Measurements from ENCODE around the gene IZUMO1R.
A peak's percentile ranks its signal among the peaks of the same experiment; 100 is the strongest.
"Not testable (repeated sequence)": the region's sequence is repeated elsewhere in the genome, so short reads cannot be mapped to it uniquely, and the experiment has no call there.

The IZUMO1R gene

DNA sequence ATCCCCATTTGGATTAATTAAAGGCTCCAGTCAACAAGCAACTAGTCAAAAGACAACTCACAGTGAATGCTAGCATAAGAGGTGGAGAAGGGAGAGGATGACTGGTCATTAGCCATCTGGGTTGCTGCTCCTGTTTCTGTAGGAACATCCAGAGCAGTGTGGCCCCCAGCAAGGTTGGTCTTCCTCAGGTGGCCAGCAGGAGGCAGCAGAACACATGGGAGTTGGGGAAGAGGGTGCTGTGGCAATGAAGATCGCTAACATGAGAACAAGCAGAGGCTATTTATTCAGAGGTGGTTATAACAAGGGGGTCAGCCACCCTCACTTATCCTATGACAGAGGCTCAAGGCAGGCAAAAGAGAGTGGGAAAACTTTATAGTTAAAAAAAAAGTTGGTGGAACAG lies 21.3 kb downstream of the IZUMO1R start:
- DNase-seq (ENCODE audit: low read depth in 1 of 2, low spot score in 1 of 2), result peak in 1 of 2 donors; percentile 18

DNA sequence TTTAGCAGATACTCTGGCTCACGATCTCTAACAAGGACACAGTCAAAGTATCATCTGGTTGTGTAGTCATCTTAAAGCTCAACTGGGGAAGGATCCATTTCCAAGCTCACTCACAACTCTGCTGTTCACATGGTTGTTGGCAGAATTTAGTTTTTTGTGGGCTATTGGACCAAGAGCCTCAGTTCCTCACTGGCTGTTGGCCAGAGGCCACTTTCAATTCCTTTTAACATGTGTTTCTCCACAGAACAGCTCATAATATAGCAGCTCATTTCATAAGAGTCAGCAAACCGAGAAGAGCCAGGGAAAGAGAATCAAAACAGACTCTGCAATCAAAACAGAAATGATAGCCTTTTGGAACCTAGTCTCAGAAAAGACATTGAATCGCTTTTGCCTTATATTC lies 22.6 kb downstream of the IZUMO1R start:
- DNase-seq (ENCODE audit: low read depth in 1 of 2, low spot score in 1 of 2), result no peak

DNA sequence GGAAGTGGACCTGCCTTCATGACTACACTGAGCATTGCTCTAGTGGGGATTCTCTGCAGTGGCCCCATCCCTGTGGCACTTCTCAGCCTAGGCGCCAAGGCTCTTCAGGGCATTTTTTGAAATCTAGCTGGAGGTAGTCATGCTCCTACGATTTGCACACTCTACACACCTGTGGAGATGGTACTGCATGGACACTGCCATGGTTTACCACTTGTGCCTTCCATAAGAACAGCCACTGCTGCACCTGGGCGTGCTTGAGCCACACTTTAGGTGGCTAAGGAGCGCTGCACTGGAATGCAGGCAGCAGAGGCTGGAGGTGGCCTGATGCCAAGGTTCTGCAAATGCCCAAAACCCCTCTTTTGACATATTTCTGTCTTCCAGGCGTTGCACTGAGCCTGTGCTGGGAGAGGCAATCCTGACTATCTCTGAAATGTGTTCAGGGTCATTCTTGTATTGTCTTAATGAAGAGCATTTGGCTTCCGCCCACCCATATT lies 24.3 kb downstream of the IZUMO1R start:
- DNase-seq (ENCODE audit: low read depth in 1 of 2, low spot score in 1 of 2), result no peak

DNA sequence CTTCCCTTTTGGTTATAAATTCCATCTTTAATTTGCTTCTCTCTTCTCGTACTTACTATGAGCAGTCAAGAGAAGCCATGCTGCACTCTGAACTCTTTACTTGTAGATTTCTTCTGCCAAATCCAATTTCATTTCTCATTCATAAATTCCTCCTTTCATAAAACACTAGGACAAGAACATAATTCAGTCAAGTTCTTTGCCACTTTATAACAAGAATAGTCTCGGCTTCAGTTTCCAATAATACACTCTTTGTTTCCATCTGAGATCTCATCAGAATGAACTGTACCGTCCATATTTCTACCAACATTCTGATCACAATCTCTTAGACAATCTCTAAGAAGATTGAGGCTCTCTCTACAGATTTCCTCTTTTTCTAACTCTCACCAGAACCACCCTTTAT lies 25.1 kb downstream of the IZUMO1R start:
- no peak for DNase-seq (ENCODE audit: low read depth in 1 of 2, low spot score in 1 of 2)

DNA sequence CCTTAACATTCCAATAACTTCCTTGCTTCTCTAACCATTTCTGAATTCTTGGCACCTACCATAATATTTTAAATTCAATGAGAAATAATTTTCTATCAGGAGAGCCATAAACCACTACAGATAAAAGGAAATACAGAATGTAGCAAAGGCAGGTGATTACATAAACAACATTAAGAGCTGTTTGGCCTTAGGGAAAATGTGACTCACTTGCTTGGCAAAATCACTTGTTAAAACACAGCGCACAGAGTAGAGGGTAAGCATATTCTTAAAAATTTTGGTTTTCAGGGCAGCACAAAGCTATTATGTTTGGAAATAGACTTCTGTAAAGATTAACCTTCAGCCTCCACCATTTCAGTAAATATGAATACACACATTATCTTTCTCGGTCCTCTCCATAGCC lies 26.4 kb downstream of the IZUMO1R start:
- DNase-seq (ENCODE audit: low read depth in 1 of 2, low spot score in 1 of 2), result no peak

DNA sequence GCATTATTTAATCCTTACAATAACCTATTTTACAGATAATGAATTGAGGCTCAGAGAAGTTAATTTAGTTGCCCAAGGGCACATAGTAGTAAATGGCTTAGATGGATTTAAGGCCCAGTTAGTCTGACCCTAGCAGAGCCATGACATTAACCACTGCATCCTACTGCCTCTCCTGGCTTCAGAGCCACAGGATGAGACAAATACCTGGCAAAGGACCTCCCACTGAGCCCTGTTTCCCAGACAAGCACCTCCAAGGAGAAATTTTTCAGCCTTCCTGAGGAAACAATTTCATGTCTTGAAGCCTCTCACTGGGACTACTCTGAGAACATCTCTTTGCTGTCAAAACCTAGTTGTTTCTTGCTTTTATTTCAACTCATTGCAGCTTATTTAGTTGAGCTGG lies 28.4 kb downstream of the IZUMO1R start:
- no peak for DNase-seq (ENCODE audit: low read depth in 1 of 2, low spot score in 1 of 2)

DNA sequence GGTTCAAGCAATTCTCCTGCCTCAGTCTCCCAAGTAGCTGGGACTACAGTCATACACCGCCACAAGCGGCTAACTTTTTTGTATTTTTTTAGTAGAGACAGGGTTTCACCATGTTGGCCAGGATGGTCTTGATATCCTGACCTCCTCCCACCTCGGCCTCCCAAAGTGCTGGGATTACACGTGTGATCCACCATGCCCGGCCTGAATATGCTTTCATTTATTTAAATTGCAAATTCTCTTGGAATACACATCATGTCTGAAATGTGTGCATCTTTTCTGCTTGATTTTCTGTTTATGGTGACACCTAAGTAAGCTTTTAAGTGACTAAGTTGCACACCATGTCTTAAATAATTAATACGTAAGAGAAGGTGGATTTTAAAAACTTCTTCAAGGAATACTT lies 31.7 kb downstream of the IZUMO1R start:
- no peak for DNase-seq (ENCODE audit: low read depth in 1 of 2, low spot score in 1 of 2)

DNA sequence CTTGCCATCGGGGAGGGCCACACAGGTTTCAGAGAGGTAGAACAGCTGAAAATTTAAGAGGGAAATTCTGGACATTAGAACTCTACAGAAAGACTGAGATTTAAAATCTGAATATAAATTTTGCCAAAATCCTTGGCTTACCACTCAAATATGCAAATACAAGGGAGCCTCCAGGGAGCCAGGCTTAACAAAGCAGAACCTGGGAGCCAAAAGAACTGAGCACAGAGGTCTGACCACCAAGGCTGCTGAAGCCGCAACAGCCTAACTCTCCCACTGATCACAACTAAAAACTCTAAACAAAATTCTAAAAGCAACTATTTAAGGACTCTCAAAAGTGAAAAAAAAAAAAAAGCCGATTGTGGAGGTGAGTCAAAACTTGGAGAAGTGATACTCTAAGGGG lies 34.3 kb downstream of the IZUMO1R start:
- no peak for DNase-seq (ENCODE audit: low read depth in 1 of 2, low spot score in 1 of 2)

DNA sequence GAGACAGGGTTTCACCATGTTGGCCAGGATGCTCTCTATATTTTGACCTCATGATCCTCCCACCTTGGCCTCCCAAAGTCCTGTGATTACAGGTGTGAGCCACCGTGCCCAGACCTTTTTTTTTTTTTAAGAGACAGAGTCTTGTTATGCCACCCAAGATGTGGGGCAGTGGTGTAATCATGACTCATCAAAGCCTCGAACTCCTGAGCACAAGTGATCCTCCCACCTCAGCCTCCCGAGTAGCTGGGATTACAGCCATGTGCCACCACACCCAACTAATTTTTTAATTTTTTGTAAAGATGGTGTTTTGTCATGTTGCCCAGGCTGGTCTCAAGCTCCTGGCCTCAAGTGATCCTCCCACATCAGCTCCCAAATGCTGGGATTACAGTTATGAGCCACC lies 37.9 kb downstream of the IZUMO1R start:
- no peak for DNase-seq (ENCODE audit: low read depth in 1 of 2, low spot score in 1 of 2)

DNA sequence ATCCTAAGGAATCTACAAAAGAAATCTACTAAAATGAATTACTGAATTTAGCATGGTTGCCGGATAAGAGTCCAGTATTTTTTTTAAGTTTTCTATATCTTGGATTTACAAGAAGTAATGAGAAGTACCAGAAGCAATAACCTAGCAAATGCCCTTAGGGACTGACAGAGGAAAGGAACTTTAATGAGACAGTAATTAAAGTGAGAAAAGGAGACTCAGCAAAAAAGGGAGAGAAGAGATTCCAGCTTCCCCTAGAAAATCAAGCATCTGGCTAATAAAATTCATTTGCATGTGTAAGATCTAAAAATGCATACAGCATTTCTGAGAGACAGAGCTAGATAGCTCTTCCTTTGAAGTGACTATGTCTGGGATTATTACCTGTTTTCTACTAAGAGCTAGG lies 39.1 kb downstream of the IZUMO1R start:
- DNase-seq (ENCODE audit: low read depth in 1 of 2, low spot score in 1 of 2), result no peak

DNA sequence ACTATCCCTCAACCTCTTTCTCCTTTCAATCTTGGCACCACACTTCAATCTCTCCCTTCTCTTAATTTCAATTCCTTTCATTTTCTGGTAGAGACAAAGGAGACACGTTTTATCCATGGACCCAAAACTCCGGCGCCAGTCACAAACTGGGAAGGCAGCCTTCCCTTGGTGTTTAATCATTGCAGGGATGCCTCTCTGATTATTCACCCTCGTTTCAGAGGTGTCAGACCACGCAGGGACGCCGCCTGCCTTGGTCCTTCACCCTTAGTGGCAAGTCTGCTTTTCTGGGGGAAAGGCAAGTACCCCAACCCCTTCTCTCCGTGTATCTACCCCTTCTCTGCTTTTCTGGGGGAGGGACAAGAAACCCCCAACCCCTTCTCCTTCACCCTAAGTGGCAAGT lies 41.9 kb downstream of the IZUMO1R start:
- not testable (repeated sequence) for DNase-seq (ENCODE audit: low read depth in 1 of 2, low spot score in 1 of 2)

DNA sequence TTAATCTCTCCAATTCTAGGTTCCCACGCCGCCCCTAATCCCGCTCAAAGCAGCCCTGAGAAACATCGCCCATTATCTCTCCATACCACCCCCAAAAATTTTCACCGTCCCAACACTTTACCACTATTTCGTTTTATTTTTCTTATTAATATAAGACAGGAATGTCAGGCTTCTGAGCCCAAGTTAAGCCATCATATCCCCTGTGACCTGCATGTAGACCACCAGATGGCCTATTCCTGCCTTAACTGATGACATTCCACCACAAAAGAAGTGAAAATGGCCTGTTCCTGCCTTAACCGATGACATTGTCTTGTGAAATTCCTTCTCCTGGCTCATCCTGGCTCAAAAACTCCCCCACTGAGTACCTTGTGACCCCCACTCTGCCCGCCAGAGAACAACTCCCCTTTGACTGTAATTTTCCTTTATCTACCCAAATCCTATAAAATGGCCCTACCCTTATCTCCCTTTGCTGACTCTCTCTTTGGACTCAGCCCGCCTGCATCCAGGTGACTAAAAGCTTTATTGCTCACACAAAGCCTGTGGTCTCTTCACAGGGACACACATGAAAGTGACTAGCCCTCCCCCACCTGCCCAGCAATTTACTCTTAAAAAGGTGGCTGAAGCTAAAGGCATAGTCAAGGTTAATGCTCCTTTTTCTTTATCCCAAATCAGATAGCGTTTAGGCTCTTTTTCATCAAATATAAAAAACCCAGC lies 46.6 kb downstream of the IZUMO1R start:
- not testable (repeated sequence) for DNase-seq (ENCODE audit: low read depth in 1 of 2, low spot score in 1 of 2)
